CD4-positive, alpha-beta T cell treated with Interleukin-4 for 4 hours (primary cell): ENCODE data around the gene B4GALT5.
"Not testable (repeated sequence)": the region's sequence is repeated elsewhere in the genome, so short reads cannot be mapped to it uniquely, and the experiment has no call there.

ENCODE experiments used
- DNase-seq: peaks from one replicate; pipeline ENCODE4 v3.0.0-alpha.2; 2020

B4GALT5 gene

GRCh38 chr20:49653925-49654434 is 59.7 kb downstream of the B4GALT5 start:
- DNase-seq = no peak

GRCh38 chr20:49649672-49650071 is 64.0 kb downstream of the B4GALT5 start:
- no peak for DNase-seq

GRCh38 chr20:49647550-49647949 is 66.1 kb downstream of the B4GALT5 start:
- no peak for DNase-seq

GRCh38 chr20:49646528-49646927 is 67.2 kb downstream of the B4GALT5 start:
- DNase-seq = no peak

- DNase-seq = no peak
Observed at GRCh38 chr20:49646126-49646525, 67.6 kb downstream of the B4GALT5 start.

GRCh38 chr20:49644980-49645565 is 68.6 kb downstream of the B4GALT5 start:
- DNase-seq = no peak

- DNase-seq = no peak
Observed at GRCh38 chr20:49642816-49643215, 70.9 kb downstream of the B4GALT5 start.

GRCh38 chr20:49641683-49642656 is 71.7 kb downstream of the B4GALT5 start:
- no peak for DNase-seq

- no peak for DNase-seq
Observed at GRCh38 chr20:49637046-49637637, 76.5 kb downstream of the B4GALT5 start.

GRCh38 chr20:49636447-49636846 is 77.2 kb downstream of the B4GALT5 start:
- DNase-seq = no peak

GRCh38 chr20:49635866-49636265 is 77.8 kb downstream of the B4GALT5 start:
- DNase-seq = no peak

- DNase-seq = no peak
Observed at GRCh38 chr20:49635166-49635565, 78.5 kb downstream of the B4GALT5 start.

GRCh38 chr20:49634116-49634515 is 79.6 kb downstream of the B4GALT5 start:
- no peak for DNase-seq

- DNase-seq = no peak
Observed at GRCh38 chr20:49633643-49634042, 80.0 kb downstream of the B4GALT5 start.

- no peak for DNase-seq
Observed at GRCh38 chr20:49633023-49633422, 80.7 kb downstream of the B4GALT5 start.

- DNase-seq = no peak
Observed at GRCh38 chr20:49631856-49632418, 81.7 kb downstream of the B4GALT5 start.

- DNase-seq = no peak
Observed at GRCh38 chr20:49631061-49631716, 82.5 kb downstream of the B4GALT5 start.

- DNase-seq = no peak
Observed at GRCh38 chr20:49630396-49630951, 83.2 kb downstream of the B4GALT5 start.

GRCh38 chr20:49629606-49630005 is 84.1 kb downstream of the B4GALT5 start:
- no peak for DNase-seq

GRCh38 chr20:49628280-49628679 is 85.4 kb downstream of the B4GALT5 start:
- DNase-seq = not testable (repeated sequence)

- no peak for DNase-seq
Observed at GRCh38 chr20:49627329-49627761, 86.3 kb downstream of the B4GALT5 start.

GRCh38 chr20:49624988-49625387 is 88.7 kb downstream of the B4GALT5 start:
- DNase-seq = not testable (repeated sequence)
